Thymus (tissue), 11 donors: Measurements from ENCODE around the gene SLC4A4. TPM values are rescaled to one million over a fixed set of nuclear protein-coding genes. Genes with fewer than 3 reads are reported as not detected.

ENCODE experiments used
- DNase-seq, 9 donors: peaks; one replicate each; pipeline ENCODE4 v3.0.0-alpha.2; 2013; ENCODE audit warnings: low spot score in 9 of 9, low read depth in 6 of 9, missing footprints in 1 of 9
- H3K27ac ChIP-seq, 2 donors: one replicate each; pipeline ENCODE4 v1.5.1; 2013; ENCODE audit warnings: control low read depth in 1 of 2, low read depth in 1 of 2, low read length in 1 of 2, mild to moderate bottlenecking in 1 of 2, moderate library complexity in 1 of 2
- H3K27me3 ChIP-seq, 2 donors: one replicate each; pipeline ENCODE4 v1.5.1; 2013; ENCODE audit warnings: low read length in 1 of 2; ENCODE audit not compliant: control insufficient read depth in 2 of 2, insufficient read depth in 1 of 2
- H3K36me3 ChIP-seq, 2 donors: one replicate each; pipeline ENCODE4 v1.5.1; 2013; ENCODE audit warnings: low read length in 1 of 2, mild to moderate bottlenecking in 1 of 2, moderate library complexity in 1 of 2; ENCODE audit not compliant: control insufficient read depth in 2 of 2, insufficient read depth in 2 of 2
- H3K4me1 ChIP-seq, 2 donors: one replicate each; pipeline ENCODE4 v1.5.1; 2013; ENCODE audit warnings: low read length in 2 of 2; ENCODE audit not compliant: control insufficient read depth in 2 of 2, insufficient read depth in 2 of 2
- H3K4me3 ChIP-seq, 2 donors: one replicate each; pipeline ENCODE4 v1.5.1; 2013; ENCODE audit warnings: low read length in 2 of 2, control low read depth in 1 of 2, mild to moderate bottlenecking in 1 of 2
- H3K9me3 ChIP-seq, 2 donors: one replicate each; pipeline ENCODE4 v1.5.1; 2013; ENCODE audit warnings: low read length in 1 of 2, mild to moderate bottlenecking in 1 of 2; ENCODE audit not compliant: control insufficient read depth in 2 of 2, insufficient read depth in 1 of 2
- WGBS: extraction: QIAGEN DNeasy Blood & Tissue Kit; methylation state at CpG from one replicate; pipeline ENCODE4 v1.1.7; 2013; 5-methylcytosine and 5-hydroxymethylcytosine counted together
- polyA plus RNA-seq: library from polyadenylated mRNA; stranded (reverse); fragments of 200-250 nt; gene quantifications from one replicate; pipeline ENCODE4 v1.2.3, GENCODE V29; 2013
- total RNA-seq: library from RNA; stranded (reverse); fragments of 120-200 nt; gene quantifications from one replicate; pipeline ENCODE4 v1.2.4, GENCODE V29; 2013
- donor health status: healthy.

SLC4A4 gene
- total and polyA plus RNA-seq, 2 donors, result 1.7 to 6.8 TPM

GRCh38 chr4:71595576-71596108 lies 256.8 kb downstream of the SLC4A4 start:
- Histone ChIP-seq H3K9me3 (no peaks in the 10 kb centered on the region), H3K27me3 (no peaks in the 10 kb centered on the region), H3K4me3 (no peak overlapping the region), H3K36me3 (no peaks in the 10 kb centered on the region), H3K27ac (no peak overlapping the region), H3K4me1 (no peaks in the 10 kb centered on the region)
- DNase-seq, result no peak
- WGBS, result 69% methylated on average over 2 of the region's 2 CpGs

GRCh38 chr4:71599578-71599977 lies 260.8 kb downstream of the SLC4A4 start:
- Histone ChIP-seq H3K4me3 (no peak overlapping the region), H3K36me3 (no peaks in the 10 kb centered on the region), H3K27ac (no peak overlapping the region), H3K27me3 (no peaks in the 10 kb centered on the region), H3K4me1 (no peaks in the 10 kb centered on the region), H3K9me3 (no peaks in the 10 kb centered on the region)
- DNase-seq, result no peak
- WGBS, result 70% methylated on average over 3 of the region's 3 CpGs

GRCh38 chr4:71602289-71602900 lies 263.6 kb downstream of the SLC4A4 start:
- Histone ChIP-seq H3K9me3 (no peaks in the 10 kb centered on the region), H3K4me1 (no peaks in the 10 kb centered on the region), H3K27me3 (no peaks in the 10 kb centered on the region), H3K4me3 (no peak overlapping the region), H3K36me3 (no peaks in the 10 kb centered on the region), H3K27ac (no peak overlapping the region)
- 94% methylated on average over 6 of the region's 6 CpGs for WGBS
- DNase-seq, result no peak

- Histone ChIP-seq H3K27me3 (no peaks in the 10 kb centered on the region), H3K36me3 (no peaks in the 10 kb centered on the region), H3K9me3 (no peaks in the 10 kb centered on the region), H3K27ac (no peak overlapping the region), H3K4me1 (no peaks in the 10 kb centered on the region), H3K4me3 (no peak overlapping the region)
- 95% methylated on average over 5 of the region's 5 CpGs for WGBS
- DNase-seq, result no peak
These were observed 266.0 kb downstream of the SLC4A4 start for GRCh38 chr4:71604785-71605184.

GRCh38 chr4:71607109-71607508 lies 268.3 kb downstream of the SLC4A4 start:
- Histone ChIP-seq H3K27ac (no peak overlapping the region), H3K36me3 (no peaks in the 10 kb centered on the region)
- 85% methylated on average over 5 of the region's 5 CpGs for WGBS

GRCh38 chr4:71607780-71608677 lies 269.2 kb downstream of the SLC4A4 start:
- DNase-seq, result no peak
- Histone ChIP-seq H3K27me3 (no peaks in the 10 kb centered on the region), H3K4me1 (no peaks in the 10 kb centered on the region), H3K36me3 (no peaks in the 10 kb centered on the region), H3K27ac (no peak overlapping the region), H3K9me3 (no peaks in the 10 kb centered on the region), H3K4me3 (no peak overlapping the region)
- 76% methylated on average over 3 of the region's 3 CpGs for WGBS

More at GRCh38 chr4:71607109-71607508, 268.3 kb downstream of the SLC4A4 start:
- DNase-seq, result no peak
- no peak overlapping the region for H3K4me3 ChIP-seq
- H3K9me3 ChIP-seq, result no peaks in the 10 kb centered on the region
- H3K4me1 ChIP-seq, result no peaks in the 10 kb centered on the region
- H3K27me3 ChIP-seq, result no peaks in the 10 kb centered on the region

- 74% methylated on average over 2 of the region's 2 CpGs for WGBS
- Histone ChIP-seq H3K27ac (no peak overlapping the region), H3K4me1 (no peaks in the 10 kb centered on the region), H3K9me3 (no peaks in the 10 kb centered on the region), H3K27me3 (no peaks in the 10 kb centered on the region), H3K36me3 (no peaks in the 10 kb centered on the region), H3K4me3 (no peak overlapping the region)
- no peak for DNase-seq
These were observed 269.9 kb downstream of the SLC4A4 start for GRCh38 chr4:71608678-71609071.

GRCh38 chr4:71609167-71609566 lies 270.3 kb downstream of the SLC4A4 start:
- WGBS, result 96% methylated on average over 2 of the region's 2 CpGs
- H3K36me3 ChIP-seq, result no peaks in the 10 kb centered on the region
- no peaks in the 10 kb centered on the region for H3K9me3 ChIP-seq
- H3K4me3 ChIP-seq, result no peak overlapping the region
- H3K4me1 ChIP-seq, result no peaks in the 10 kb centered on the region
- no peak overlapping the region for H3K27ac ChIP-seq
- no peak for DNase-seq
- no peaks in the 10 kb centered on the region for H3K27me3 ChIP-seq

GRCh38 chr4:71609651-71610050 lies 270.8 kb downstream of the SLC4A4 start:
- no peaks in the 10 kb centered on the region for H3K27me3 ChIP-seq
- no peaks in the 10 kb centered on the region for H3K9me3 ChIP-seq
- DNase-seq, result no peak
- H3K27ac ChIP-seq, result no peak overlapping the region
- no peaks in the 10 kb centered on the region for H3K36me3 ChIP-seq
- H3K4me1 ChIP-seq, result no peaks in the 10 kb centered on the region
- H3K4me3 ChIP-seq, result no peak overlapping the region
